ENCODE results near the gene BMP8A. TPM values are rescaled to one million over a fixed set of nuclear protein-coding genes. Genes with fewer than 3 reads are reported as not detected.
A peak's percentile ranks its signal among the peaks of the same experiment; 100 is the strongest.
"Not testable (repeated sequence)": the region's sequence is repeated elsewhere in the genome, so short reads cannot be mapped to it uniquely, and the experiment has no call there.

Gene BMP8A
- total and polyA plus RNA-seq, 2 of the 8 experiments (the other 6 are each of a cell fraction or from before 2014, with no cell fraction given), result 0.38 to 0.43 TPM

DNA sequence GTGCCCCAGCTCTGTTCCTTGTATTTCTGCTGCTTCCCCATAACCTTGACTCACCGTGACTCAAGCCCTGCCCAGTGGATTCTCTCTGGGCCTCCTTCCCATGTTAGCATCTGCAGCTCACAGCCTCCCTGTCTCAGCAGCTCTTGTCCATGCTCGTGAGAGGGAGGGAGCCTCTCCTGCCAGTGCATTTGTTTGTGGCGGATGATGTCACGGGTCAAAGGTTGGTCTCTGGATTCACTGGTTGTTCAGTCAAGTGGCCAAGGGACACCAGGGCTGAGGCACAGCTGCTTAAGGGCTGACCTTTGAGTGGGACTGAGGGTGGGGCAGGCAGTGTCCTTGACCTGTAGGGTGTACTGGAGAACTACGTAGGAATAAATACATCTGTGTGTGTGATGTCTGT is 27.9 kb downstream of the BMP8A start:
- not testable (repeated sequence) for FAIRE-seq

DNA sequence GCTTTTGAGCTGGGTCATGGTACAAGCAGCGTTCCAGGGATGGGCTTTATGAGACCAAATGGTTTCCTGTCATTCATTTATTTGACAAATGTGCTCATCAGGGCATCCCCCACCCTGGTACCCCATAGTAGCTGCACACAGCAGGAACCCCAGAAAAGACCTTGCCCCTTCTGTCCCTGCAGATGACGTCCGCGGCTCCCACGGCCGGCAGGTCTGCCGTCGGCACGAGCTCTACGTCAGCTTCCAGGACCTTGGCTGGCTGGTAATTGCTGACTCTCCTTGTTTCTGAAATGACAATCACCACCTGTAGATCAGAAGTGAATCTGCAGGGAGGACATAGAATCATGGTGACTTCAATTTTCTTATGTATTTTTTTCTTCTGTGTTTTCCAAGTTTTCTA is 30.8 kb downstream of the BMP8A start:
- H4K8ac ChIP-seq (ENCODE audit: extremely low read depth, insufficient read depth, low read length); H2BK20ac ChIP-seq (ENCODE audit: low read length); H3K4me3 ChIP-seq (ENCODE audit: extremely low read depth in 1 of 4, insufficient read depth in 2 of 4, low read depth in 3 of 4, low read length in 4 of 4); POLR2A ChIA-PET (ENCODE audit: partially characterized antibody); H3K36me3 ChIP-seq (ENCODE audit: control insufficient read depth in 2 of 4, insufficient read depth in 4 of 4, low read length in 3 of 4); H2AK5ac ChIP-seq (ENCODE audit: low read depth, low read length); H3K23ac ChIP-seq (ENCODE audit: insufficient read length); H3K27ac ChIP-seq (ENCODE audit: low read depth, low read length); H3K23me2 ChIP-seq (ENCODE audit: low read depth, low read length); H3K79me2 ChIP-seq (ENCODE audit: control insufficient read depth in 1 of 2, insufficient read depth in 2 of 2, low read length in 2 of 2); H4K91ac ChIP-seq (replicated peaks; ENCODE audit: insufficient read length, low read length); H2AFZ ChIP-seq (ENCODE audit: low read length); H2BK12ac ChIP-seq (ENCODE audit: low read depth, low read length); H3K4me1 ChIP-seq (replicated peaks in 1 of 4; ENCODE audit: control insufficient read depth in 3 of 4, insufficient read depth in 4 of 4, low read length in 3 of 4); H2BK5ac ChIP-seq (ENCODE audit: low read depth, low read length); DNase-seq (ENCODE audit: low read depth in 1 of 2, low spot score in 2 of 2); H3K14ac ChIP-seq (ENCODE audit: insufficient read length); H4K20me1 ChIP-seq (replicated peaks in 1 of 2; ENCODE audit: control insufficient read depth in 1 of 2, insufficient read depth in 2 of 2, low read length in 2 of 2); H2BK15ac ChIP-seq (ENCODE audit: low read length); H4K5ac ChIP-seq (ENCODE audit: insufficient read length, low read depth, low read length); H3K9ac ChIP-seq (replicated peaks in 1 of 4; ENCODE audit: extremely low read depth in 1 of 4, low read depth in 3 of 4, low read length in 3 of 4); H3K56ac ChIP-seq (replicated peaks; ENCODE audit: insufficient read length, low read depth, low read length); H3K9me3 ChIP-seq (ENCODE audit: insufficient read depth in 2 of 2, low read depth in 1 of 2, low read length in 1 of 2); H2BK120ac ChIP-seq (replicated peaks; ENCODE audit: low read depth, low read length); H3K79me1 ChIP-seq (ENCODE audit: low read depth, low read length); H3K4ac ChIP-seq (replicated peaks; ENCODE audit: insufficient read length, low read depth, low read length); CTCF ChIA-PET (ENCODE audit: partially characterized antibody); H3K18ac ChIP-seq (ENCODE audit: extremely low read depth, low read length); H3K27me3 ChIP-seq (replicated peaks in 1 of 4; ENCODE audit: control insufficient read depth in 3 of 4, extremely low read depth in 1 of 4, insufficient read depth in 3 of 4, low read length in 3 of 4); H3K4me2 ChIP-seq (ENCODE audit: insufficient read depth in 1 of 2, low read depth in 2 of 2, low read length in 2 of 2): not testable (repeated sequence)
- 100% methylated on average over 2 of the region's 10 CpGs; no CpG with 5 or more reads in 1 of the 2 experiments for WGBS, 2 experiments (ENCODE audit: extremely low coverage in 1 of 2, insufficient coverage in 1 of 2, insufficient read length in 1 of 2, insufficient replicate concordance in 2 of 2, low coverage in 1 of 2, low lambda C conversion rate in 2 of 2, missing lambda C conversion rate in 1 of 2)
- peak; percentile 52 for FAIRE-seq

More for the DNA sequence above, 27.9 kb downstream of the BMP8A start:
- H3K4me1 ChIP-seq (replicated peaks in 1 of 4; ENCODE audit: control insufficient read depth in 3 of 4, insufficient read depth in 4 of 4, low read length in 3 of 4); H3K36me3 ChIP-seq (ENCODE audit: control insufficient read depth in 2 of 4, insufficient read depth in 4 of 4, low read length in 3 of 4); H3K9ac ChIP-seq (replicated peaks in 1 of 4; ENCODE audit: extremely low read depth in 1 of 4, low read depth in 3 of 4, low read length in 3 of 4); H3K27ac ChIP-seq (ENCODE audit: low read depth, low read length); H3K14ac ChIP-seq (ENCODE audit: insufficient read length); H3K4me2 ChIP-seq (ENCODE audit: insufficient read depth in 1 of 2, low read depth in 2 of 2, low read length in 2 of 2); CTCF ChIA-PET (ENCODE audit: partially characterized antibody); H3K27me3 ChIP-seq (replicated peaks in 1 of 4; ENCODE audit: control insufficient read depth in 3 of 4, extremely low read depth in 1 of 4, insufficient read depth in 3 of 4, low read length in 3 of 4); H2BK5ac ChIP-seq (ENCODE audit: low read depth, low read length); H2BK120ac ChIP-seq (replicated peaks; ENCODE audit: low read depth, low read length); H2BK20ac ChIP-seq (ENCODE audit: low read length); H2BK15ac ChIP-seq (ENCODE audit: low read length); H3K18ac ChIP-seq (ENCODE audit: extremely low read depth, low read length); H4K20me1 ChIP-seq (replicated peaks in 1 of 2; ENCODE audit: control insufficient read depth in 1 of 2, insufficient read depth in 2 of 2, low read length in 2 of 2); H3K56ac ChIP-seq (replicated peaks; ENCODE audit: insufficient read length, low read depth, low read length); POLR2A ChIA-PET (ENCODE audit: partially characterized antibody); H2AFZ ChIP-seq (ENCODE audit: low read length); H3K23ac ChIP-seq (ENCODE audit: insufficient read length); H3K9me3 ChIP-seq (ENCODE audit: insufficient read depth in 2 of 2, low read depth in 1 of 2, low read length in 1 of 2); DNase-seq (ENCODE audit: low read depth in 1 of 2, low spot score in 2 of 2); H2AK5ac ChIP-seq (ENCODE audit: low read depth, low read length); H3K79me1 ChIP-seq (ENCODE audit: low read depth, low read length); H3K23me2 ChIP-seq (ENCODE audit: low read depth, low read length); H3K4me3 ChIP-seq (ENCODE audit: extremely low read depth in 1 of 4, insufficient read depth in 2 of 4, low read depth in 3 of 4, low read length in 4 of 4); H3K4ac ChIP-seq (replicated peaks; ENCODE audit: insufficient read length, low read depth, low read length); H4K5ac ChIP-seq (ENCODE audit: insufficient read length, low read depth, low read length); H3K79me2 ChIP-seq (ENCODE audit: control insufficient read depth in 1 of 2, insufficient read depth in 2 of 2, low read length in 2 of 2); H4K8ac ChIP-seq (ENCODE audit: extremely low read depth, insufficient read depth, low read length); H2BK12ac ChIP-seq (ENCODE audit: low read depth, low read length); H4K91ac ChIP-seq (replicated peaks; ENCODE audit: insufficient read length, low read length): not testable (repeated sequence)
- WGBS, 2 experiments (ENCODE audit: extremely low coverage in 1 of 2, insufficient coverage in 1 of 2, insufficient read length in 1 of 2, insufficient replicate concordance in 2 of 2, low coverage in 1 of 2, low lambda C conversion rate in 2 of 2, missing lambda C conversion rate in 1 of 2), result 83% methylated on average over 2 of the region's 5 CpGs; no CpG with 5 or more reads in 1 of the 2 experiments

Data from H1 (cell line).